ENCODE measurements around the gene CASP9.
"Not testable (repeated sequence)": the region's sequence is repeated elsewhere in the genome, so short reads cannot be mapped to it uniquely, and the experiment has no call there.

CASP9 gene

DNA sequence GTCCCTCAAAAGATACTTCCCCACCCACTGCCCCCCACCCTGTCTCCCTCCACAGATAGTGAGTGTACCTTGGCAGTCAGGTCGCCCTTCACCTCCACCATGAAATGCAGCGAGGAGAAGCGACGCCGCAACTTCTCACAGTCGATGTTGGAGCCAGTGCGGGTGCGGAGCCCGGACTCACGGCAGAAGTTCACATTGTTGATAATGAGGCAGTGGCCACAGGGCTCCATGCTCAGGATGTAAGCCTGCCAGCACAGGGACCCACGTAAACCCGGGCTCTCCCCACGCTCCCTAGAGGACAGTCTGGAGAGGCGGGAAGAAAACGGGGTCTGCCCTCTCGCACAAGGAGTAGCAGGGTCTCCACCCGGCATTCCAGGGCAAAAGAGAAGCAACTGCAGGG is 17.2 kb downstream of the CASP9 start:
- H3K27ac ChIP-seq = no peak overlapping the region
- DNase-seq (ENCODE audit: low read depth, low spot score) = no peak

DNA sequence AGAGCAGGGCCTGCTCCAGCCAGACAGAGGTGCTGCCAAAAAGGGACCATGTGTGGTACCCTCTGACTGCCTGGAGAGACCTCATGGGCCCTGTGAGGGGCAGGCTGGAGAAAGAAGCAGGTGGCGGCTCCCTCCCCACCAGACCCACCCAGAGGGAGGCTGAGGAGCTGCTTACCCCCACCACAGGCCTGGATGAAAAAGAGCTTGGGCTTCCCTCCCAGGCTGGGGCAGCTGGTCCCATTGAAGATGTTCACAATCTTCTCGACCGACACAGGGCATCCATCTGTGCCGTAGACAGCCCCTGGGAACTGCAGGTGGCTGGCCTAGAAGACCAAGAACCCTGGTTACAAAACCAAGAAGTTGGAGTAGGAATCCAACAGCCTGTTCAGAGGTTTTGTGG is 19.6 kb downstream of the CASP9 start:
- DNase-seq (ENCODE audit: low read depth, low spot score) = no peak
- H3K27ac ChIP-seq = no peak overlapping the region

DNA sequence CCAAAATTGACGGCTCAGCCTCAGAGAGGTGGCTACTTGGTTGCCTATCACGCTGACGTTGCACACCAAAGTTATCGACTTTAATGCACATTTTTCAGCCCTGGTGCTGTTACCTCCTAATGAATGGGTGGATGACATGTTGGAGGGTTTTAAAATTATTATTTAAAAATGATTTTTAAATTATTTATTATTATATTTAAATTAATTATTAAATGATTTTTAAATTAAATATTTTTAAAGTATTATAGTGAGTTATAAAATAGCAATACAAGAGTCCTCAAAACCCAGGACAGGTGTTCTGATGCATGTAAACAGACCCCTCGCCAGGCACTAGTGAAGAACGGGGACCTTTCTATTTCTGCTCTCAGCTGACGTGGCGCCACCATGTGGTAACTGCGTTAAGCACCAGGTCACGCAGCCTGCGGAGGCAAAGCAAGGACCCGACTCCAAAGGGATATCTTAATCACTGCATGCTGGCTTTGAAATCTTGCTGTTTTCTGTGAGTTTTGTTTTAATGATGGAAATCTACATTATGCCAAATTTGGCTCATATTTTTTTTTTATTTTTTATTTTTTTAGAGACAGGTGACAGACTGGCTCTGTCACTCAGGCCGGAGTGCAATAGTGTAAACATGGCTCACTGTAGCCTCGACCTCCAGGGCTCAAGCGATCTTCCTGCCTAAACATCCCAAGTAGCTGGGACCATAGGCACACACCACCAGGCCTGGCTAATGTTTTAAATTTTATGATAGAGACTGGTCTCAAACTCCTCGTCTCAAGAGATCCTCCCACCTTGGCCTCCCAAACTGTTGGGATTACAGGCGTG is 22.6 kb downstream of the CASP9 start:
- H3K27ac ChIP-seq = no peak overlapping the region
- no peak for DNase-seq (ENCODE audit: low read depth, low spot score)

DNA sequence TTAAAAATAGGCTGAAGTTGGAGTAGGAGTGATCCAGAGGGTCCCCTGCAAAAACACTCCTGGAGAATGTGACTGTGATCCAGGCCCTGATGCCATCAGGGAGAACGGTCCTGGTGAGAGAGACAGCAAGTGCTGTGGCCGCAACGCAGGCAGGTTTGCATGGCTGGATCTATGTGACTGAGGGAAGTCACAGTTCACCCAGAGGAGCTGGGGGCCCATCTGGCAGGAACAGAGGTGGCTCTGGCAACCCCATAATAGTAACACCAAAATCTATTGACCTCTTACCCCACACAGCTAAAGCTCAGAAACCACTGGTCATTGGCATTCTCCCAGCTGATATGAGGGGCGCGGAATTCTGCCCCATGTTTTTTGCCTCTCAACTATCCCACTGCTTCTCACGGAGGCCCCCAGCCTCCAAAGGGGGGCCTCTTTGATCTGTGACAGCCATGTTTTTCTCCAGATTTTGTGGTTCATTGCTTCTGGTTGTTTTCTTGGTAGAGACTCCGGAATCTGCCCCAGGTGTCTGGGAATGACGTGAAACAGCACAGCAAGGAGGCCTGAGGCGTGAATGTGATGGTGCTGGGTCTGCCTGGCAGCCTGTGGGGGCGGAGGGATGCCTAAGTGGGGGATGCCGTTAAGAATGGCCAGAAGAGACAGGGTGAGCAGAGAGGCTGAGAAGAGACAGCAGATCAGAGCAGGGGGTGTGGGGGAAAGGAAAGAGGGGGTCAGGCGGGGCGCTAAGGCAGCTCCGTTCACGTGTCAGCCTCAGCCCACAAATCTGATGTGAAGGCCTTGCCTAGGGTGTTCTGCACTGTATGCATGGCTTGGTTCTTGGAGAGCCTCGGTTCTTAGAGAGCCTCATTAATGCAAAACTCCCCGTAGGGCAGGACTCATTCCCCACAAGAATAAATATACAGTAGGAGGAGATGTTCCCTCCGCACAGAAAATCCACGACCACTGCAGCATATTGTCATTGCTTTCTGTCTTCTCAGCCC is 23.5 kb downstream of the CASP9 start:
- DNase-seq (ENCODE audit: low read depth, low spot score) = no peak
- no peak overlapping the region for H3K27ac ChIP-seq

DNA sequence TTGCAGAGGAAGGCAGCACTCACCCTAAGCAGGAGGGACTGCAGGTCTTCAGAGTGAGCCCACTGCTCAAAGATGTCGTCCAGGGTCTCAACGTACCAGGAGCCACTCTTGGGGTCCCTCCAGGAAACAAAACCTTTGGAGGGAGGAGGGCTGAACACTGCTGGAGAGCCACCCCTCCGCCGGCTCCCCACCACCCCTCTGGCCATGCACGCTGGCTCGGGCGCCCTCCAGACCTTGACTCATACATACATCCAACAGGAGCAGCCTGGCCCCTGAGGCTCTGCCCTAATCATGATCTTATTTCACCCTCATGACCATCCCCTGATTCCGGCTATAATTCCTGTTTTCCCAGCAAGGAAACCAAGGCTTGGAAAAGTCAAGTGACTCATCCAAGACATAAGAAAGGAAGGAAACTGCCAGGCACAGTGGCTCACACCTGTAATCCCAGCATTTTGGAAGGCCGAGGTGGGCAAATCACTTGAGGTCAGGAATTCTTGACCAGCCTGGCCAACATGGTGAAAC is 30.1 kb downstream of the CASP9 start:
- no peak overlapping the region for H3K27ac ChIP-seq
- DNase-seq (ENCODE audit: low read depth, low spot score) = no peak

DNA sequence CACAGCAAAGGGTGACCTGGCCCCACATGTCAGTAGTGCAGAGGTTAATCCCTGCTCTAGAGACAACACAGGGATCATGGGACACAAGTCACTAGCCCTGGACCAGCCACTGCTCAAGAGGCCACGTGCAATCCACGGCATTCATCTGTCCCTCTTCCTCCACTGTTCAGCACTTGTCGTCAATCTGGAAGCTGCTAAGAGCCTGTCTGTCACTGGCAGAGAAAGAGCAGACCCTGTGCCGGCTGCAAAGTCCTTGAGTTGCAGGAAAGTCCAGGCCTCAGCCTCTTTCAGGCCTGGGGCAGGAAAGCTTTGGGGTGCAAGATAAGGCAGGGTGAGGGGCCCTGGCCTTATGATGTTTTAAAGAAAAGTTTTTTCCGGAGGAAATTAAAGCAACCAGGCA is 31.4 kb downstream of the CASP9 start:
- DNase-seq (ENCODE audit: low read depth, low spot score) = no peak
- H3K27ac ChIP-seq = no peak overlapping the region

DNA sequence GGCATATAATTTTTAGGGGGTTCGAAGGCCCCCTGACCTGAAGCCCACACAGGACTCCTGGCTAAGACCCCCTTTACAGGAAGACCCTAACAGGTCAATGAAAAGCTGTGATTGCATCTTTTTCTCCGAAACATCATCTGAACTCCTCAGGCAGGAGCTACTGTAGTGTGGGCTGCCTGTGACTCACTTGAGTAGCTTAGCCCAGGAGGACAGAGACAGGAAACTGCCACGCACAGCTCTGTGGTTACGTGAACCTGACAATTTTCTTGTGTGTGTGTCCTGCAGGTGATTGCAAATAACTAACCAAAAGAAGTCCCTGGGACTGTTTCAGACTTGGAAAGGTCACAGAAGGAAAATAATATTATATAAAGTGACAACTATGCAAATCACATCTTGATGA is 33.0 kb downstream of the CASP9 start:
- not testable (repeated sequence) for H3K27ac ChIP-seq; DNase-seq (ENCODE audit: low read depth, low spot score)

DNA sequence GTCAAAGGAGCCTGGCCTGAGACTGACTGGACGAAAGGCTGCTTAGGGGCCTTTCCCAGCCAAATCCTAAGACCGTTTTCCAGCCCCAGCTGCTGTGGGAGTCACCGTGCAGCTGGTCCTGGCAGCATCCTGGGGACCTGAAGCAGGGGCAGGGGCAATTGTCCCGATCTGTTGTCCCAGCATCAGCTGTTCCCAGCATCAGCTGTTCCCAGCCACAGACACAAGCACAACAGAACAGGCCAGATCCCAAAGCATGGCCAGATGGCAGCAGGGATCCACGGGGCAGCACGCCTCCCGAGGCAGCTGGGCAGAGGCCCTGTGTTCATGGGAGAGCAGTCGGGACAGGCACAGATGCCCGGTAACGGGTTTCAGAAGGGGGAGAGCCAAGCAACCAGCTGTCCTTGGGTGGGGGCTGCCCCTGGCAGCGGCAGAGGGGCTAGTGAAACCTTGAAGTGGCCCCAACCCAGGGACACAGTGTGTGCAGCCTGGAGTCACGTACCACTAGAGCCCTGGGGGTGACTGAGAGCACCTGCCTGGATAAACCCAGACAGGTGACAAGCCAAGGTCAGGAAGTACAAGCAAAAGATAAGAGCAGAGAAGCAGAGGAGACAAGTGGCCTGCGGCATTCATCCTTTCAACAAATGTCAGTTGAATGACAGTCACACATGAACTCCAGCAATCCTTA is 34.8 kb downstream of the CASP9 start:
- H3K27ac ChIP-seq = no peak overlapping the region
- DNase-seq (ENCODE audit: low read depth, low spot score) = no peak

DNA sequence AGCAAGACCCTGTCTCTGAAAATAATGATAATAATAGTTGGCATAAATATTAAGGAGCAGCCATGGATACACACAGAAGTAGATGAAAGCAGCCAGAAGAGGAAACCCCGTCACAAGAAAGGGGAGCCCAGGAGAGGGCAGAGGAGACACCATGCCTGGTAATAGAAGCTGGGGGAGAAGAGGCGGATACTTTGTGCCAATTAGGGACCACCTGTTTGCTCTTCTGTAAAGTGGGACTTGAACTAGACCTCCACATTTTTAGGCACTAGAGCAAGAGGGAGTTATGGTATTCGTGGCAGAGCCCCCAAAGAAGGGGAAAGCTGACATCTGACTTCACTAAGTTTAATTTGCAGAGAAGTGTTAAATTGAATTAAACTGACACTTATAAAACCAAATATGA is 35.6 kb downstream of the CASP9 start:
- H3K27ac ChIP-seq = no peak overlapping the region

DNA sequence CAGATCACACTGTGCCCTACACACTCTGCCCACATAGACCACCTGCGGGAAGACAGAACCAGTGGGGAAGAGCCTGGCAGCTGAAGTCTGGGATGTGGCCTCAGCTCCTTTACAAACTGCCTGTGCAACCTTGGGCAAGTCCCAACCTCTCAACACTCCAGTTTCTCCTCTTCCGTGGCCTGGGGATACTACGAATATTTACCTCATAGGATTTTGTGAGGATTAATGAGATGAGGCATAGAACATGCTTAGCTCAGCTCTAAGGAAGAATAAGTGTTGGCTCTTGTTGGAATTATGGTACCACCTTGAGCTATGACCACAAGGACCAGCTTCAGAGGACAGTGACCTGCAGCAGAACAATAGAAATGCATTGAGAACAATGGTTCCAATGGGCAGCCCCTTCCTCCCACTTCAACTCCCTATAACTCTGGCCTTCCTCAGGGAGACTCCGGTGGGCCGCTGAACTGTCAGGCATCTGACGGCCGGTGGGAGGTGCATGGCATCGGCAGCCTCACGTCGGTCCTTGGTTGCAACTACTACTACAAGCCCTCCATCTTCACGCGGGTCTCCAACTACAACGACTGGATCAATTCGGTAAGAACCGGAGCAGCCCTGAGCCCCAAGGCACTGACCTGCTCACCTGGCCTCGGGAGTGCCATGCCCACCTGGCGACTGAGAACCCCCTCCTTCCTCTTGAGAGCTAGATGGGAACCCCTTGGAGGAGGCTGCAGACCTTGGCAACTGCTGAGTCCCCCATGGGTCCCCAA is 37.0 kb downstream of the CASP9 start:
- H3K27ac ChIP-seq; DNase-seq (ENCODE audit: low read depth, low spot score): not testable (repeated sequence)

More for the DNA sequence above, 35.6 kb downstream of the CASP9 start:
- no peak for DNase-seq (ENCODE audit: low read depth, low spot score)

DNA sequence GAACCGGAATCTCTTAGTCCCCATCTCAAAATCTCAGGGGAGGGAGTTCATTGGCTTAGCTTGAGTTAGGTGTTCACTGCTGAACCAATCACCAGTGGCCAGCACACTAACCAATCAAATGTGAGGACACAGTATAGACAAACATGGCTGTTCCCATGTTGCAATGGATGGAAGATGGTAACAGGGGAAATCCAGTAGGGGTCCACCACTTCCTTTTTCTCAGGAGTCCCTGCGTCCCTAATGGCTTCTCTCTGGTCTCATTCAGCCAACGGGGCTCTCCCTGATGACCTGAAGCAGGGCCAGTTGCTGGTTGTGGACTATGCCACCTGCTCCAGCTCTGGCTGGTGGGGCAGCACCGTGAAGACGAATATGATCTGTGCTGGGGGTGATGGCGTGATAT is 38.4 kb downstream of the CASP9 start:
- DNase-seq (ENCODE audit: low read depth, low spot score) = no peak
- H3K27ac ChIP-seq = no peak overlapping the region

DNA sequence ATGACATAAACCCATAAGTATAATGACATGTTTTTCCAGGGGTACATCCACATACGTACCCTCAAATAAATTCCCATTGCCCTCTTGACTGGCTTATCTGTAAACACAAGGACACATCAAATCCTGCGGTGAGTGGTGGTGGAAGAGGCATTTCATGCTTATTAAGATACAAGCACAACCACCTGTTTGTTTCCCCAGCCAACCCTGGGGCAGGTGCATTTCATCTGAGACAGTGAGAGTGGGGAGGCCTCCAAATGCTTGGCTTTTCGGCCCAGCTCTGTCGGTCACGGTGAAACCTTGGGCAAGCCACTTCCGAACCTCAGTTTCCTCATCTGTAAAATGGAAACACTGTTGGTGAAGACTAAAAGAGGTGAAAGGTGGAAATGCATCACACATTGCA is 39.6 kb downstream of the CASP9 start:
- not testable (repeated sequence) for H3K27ac ChIP-seq; DNase-seq (ENCODE audit: low read depth, low spot score)

DNA sequence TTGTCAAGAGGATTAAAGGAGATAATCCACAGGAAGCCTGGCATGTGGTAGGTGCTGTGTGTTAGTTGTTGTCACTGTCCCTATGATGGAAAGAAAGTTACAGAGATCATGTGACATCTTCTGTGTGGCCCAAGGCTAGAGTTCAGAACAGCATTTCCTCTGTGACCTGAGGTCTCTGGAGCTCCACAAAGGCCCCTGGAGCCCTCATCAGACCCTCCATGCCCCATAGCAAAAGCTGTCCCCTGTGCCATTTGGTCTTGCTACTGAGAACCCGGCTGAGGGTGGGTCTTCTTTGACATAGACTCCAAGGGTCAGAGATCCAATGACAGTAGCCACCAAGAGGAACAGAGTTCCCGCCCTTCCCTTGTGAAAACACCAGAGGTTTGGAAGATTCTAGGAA is 40.0 kb downstream of the CASP9 start:
- no peak overlapping the region for H3K27ac ChIP-seq
- DNase-seq (ENCODE audit: low read depth, low spot score) = no peak

DNA sequence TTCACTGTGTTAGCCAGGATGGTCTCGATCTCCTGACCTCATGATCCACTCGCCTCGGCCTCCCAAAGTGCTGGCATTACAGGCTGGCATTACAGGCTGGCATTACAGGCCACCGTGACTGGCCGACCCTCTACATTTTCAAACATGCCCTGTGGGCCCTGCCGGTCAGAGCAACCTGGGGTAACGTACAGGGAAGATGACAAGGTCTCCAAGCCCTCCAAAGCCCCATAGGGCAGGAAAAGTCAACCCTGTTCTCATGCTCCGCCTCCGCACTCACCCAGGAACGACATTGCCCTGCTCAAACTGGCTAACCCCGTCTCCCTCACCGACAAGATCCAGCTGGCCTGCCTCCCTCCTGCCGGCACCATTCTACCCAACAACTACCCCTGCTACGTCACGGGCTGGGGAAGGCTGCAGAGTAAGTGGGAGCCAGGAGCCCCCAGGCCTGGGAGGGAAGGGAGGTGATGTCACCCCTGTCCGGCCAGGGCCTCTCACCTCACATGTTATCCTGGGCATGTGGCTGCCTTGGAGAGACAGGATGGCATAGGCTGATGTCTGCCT is 41.0 kb downstream of the CASP9 start:
- DNase-seq (ENCODE audit: low read depth, low spot score); H3K27ac ChIP-seq: not testable (repeated sequence)

DNA sequence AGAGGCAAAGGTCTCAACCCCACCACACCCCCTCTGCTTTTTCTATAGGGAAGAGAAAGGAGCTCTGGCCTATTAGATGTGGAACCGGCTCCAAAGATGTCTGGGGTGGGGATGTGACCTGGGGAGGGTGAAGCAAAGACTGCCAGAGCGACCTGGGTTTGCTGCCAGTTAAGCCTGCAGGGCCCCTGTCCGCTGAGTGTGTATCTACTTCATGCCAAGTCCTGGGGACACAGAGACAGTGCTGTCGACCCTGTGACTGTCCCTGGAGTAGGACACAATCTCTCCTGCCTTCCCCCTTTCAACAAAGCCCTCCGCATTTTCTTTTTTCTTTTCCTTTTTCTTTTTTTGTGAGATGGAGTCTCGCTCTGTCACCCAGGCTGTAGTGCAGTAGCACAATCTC is 41.6 kb downstream of the CASP9 start:
- H3K27ac ChIP-seq; DNase-seq (ENCODE audit: low read depth, low spot score): not testable (repeated sequence)

DNA sequence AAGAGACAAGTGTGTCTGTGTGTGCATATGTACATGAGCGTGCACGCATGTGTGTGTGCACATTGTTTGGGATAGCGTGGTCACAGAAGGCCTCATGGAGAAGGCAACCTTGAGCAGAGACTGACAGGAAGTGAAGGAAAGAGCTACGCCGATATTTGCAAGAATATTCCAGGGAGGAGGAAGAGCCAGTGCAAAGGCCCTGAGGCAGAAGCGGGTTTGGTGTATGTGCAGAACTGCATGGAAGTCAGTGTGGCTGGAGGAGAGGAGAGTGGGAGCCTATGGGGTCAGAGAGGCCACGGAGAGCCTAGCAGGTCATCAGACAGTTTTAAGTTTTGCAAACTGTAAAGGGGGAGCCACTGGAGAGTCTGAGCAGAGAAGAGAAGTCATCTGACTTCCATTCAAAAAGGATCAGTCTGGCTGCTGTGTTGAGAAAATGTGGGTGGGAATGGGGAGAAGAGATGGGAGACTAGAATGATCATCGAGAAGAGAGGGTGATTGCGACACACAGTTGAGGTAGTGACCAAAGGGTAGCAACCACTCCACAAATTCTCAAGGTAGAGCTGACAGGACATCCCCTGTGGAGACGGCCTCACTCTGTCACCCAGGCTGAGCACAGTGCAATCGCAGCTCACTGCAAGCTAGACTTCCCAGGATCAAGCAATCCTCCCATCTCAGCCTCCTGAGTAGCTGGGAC is 44.2 kb downstream of the CASP9 start:
- no peak for DNase-seq (ENCODE audit: low read depth, low spot score)
- no peak overlapping the region for H3K27ac ChIP-seq

DNA sequence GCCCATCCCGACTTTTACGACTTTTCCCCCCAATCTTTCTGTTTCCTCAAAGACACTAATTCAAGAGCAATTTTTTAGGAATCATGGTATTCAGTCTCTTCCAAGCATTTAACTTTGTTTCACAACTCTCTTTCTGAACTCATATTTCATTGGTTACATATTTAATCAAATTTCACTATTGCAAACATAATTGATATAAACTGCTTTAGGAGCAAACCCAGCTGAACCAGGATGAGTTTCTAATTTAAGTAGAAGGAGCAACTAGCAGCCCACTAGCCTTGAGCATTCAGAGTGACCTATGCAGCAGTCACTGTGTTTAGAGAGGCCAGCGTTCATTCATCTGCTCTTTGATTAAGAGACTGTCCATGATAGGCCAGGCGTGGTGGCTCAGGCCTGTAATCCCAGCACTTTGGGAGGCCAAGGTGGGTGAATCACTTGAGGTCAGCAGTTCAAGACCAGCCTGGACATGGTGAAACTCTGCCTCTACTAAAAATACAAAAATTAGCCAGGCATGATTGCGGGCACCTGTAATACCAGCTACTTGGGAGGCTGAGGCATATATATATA is 46.3 kb downstream of the CASP9 start:
- no peak for DNase-seq (ENCODE audit: low read depth, low spot score)

DNA sequence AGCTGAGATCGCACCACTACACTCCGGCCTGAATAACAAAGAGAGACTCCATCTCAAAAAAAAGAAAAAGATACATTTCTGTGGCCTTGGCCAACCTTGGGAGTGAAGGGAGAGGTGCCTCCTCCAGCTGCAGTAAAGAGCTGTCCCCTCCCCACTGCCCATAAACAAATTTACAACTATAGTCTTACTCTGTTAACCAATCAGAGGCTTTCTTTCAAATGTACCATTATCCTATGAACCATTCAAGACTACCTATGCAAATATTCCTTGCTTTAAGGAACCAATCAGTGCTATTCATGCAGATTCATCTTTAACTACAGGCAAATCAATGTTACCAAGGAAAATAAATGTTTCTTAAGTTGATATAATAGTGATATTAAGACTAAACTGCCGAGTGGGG is 47.1 kb downstream of the CASP9 start:
- DNase-seq (ENCODE audit: low read depth, low spot score) = no peak
- no peak overlapping the region for H3K27ac ChIP-seq

More for the DNA sequence above, 46.3 kb downstream of the CASP9 start:
- H3K27ac ChIP-seq = no peak overlapping the region
